Neutrophil (primary cell): ENCODE results near the gene B3GNT7.

Experiments used
- H3K27ac ChIP-seq: fragments of 200-600 bp; sonication (generic); 2 replicates; pipeline ENCODE4 v1.5.1; 2016; ENCODE audit warnings: mild to moderate bottlenecking, moderate library complexity
- H3K27me3 ChIP-seq: fragments of 200-600 bp; sonication (generic); 2 replicates; pipeline ENCODE4 v1.6.0; 2016; ENCODE audit warnings: mild to moderate bottlenecking
- H3K36me3 ChIP-seq: fragments of 200-600 bp; sonication (generic); 2 replicates; pipeline ENCODE4 v1.5.1; 2017
- H3K4me1 ChIP-seq, 2 experiments: fragments of 200-600 bp in 1 of 2; sonication (generic) in 1 of 2; 1 replicate in 1 of 2; 2 replicates in 1 of 2; pipeline versions ENCODE4 v1.5.1 to v1.6.1; 2013 to 2016; ENCODE audit warnings: low read depth in 1 of 2, low read length in 1 of 2, mild to moderate bottlenecking in 1 of 2, moderate library complexity in 1 of 2; ENCODE audit not compliant: control insufficient read depth in 1 of 2, insufficient read depth in 1 of 2
- H3K4me3 ChIP-seq, 2 experiments: fragments of 200-600 bp in 1 of 2; sonication (generic) in 1 of 2; 1 replicate in 1 of 2; 2 replicates in 1 of 2; pipeline ENCODE4 v1.5.1; 2013 to 2016; ENCODE audit warnings: low read depth in 1 of 2, low read length in 1 of 2, mild to moderate bottlenecking in 1 of 2, moderate library complexity in 1 of 2
- H3K9me3 ChIP-seq: fragments of 200-600 bp; sonication (generic); 2 replicates; pipeline ENCODE4 v1.5.1; 2016
- TF ChIP-seq, protein P1 (sequence below): fragments of 200-600 bp; sonication (generic); IDR thresholded peaks from 2 replicates; pipeline ENCODE4 v1.5.1; 2016; ENCODE audit warnings: antibody characterized with exemption

Gene B3GNT7

DNA sequence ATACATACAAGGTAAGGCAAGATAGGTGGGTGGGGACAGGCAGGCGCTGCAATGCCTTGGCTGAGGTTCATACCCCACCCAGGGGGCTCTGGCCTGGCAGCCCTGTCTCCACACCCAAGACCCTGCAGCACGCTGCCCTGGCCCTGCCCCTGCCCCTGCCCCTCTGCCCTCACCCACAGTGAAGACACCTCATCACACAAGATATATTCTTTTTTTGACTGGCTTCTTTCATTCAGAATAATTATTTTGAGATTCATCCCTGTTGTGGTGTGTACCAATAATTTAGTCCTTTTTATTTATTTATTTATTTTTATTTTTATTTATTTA lies 11.4 kb upstream of the B3GNT7 start:
- no peak overlapping the region for H3K27ac ChIP-seq
- no peaks in the 10 kb centered on the region for H3K27me3 ChIP-seq
- peaks cover 9 to 11% of the 10 kb centered on the region in 2 experiments for H3K4me1 ChIP-seq
- H3K4me3 ChIP-seq = no peak overlapping the region
- no peaks in the 10 kb centered on the region for H3K9me3 ChIP-seq
- TF ChIP-seq, protein P1, sequence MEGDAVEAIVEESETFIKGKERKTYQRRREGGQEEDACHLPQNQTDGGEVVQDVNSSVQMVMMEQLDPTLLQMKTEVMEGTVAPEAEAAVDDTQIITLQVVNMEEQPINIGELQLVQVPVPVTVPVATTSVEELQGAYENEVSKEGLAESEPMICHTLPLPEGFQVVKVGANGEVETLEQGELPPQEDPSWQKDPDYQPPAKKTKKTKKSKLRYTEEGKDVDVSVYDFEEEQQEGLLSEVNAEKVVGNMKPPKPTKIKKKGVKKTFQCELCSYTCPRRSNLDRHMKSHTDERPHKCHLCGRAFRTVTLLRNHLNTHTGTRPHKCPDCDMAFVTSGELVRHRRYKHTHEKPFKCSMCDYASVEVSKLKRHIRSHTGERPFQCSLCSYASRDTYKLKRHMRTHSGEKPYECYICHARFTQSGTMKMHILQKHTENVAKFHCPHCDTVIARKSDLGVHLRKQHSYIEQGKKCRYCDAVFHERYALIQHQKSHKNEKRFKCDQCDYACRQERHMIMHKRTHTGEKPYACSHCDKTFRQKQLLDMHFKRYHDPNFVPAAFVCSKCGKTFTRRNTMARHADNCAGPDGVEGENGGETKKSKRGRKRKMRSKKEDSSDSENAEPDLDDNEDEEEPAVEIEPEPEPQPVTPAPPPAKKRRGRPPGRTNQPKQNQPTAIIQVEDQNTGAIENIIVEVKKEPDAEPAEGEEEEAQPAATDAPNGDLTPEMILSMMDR = no peak
- no peaks in the 10 kb centered on the region for H3K36me3 ChIP-seq

DNA sequence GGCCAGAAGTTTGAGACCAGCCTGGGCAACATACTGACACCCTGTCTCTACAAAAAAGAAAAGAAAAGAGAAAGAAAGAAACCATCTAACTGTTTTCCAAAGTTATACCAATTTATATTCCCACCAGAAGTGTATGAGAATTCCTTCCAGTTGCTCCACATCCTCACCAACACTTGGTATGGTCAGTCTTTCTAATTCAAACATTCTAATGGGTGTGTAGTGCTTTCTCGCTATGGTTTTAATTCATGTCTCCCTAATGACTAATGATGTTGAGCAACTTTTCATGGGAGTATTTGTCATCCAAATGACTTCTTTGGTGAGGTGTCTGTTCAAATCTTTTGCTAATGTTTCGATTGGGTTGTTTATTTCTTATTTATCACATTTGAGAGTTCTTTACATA lies 10.5 kb upstream of the B3GNT7 start:
- peaks cover 12 to 19% of the 10 kb centered on the region in 2 experiments for H3K4me1 ChIP-seq
- TF ChIP-seq, protein P1 = no peak
- no peaks in the 10 kb centered on the region for H3K36me3 ChIP-seq
- H3K27ac ChIP-seq = no peak overlapping the region
- no peaks in the 10 kb centered on the region for H3K27me3 ChIP-seq
- no peaks in the 10 kb centered on the region for H3K9me3 ChIP-seq
- no peak overlapping the region for H3K4me3 ChIP-seq

DNA sequence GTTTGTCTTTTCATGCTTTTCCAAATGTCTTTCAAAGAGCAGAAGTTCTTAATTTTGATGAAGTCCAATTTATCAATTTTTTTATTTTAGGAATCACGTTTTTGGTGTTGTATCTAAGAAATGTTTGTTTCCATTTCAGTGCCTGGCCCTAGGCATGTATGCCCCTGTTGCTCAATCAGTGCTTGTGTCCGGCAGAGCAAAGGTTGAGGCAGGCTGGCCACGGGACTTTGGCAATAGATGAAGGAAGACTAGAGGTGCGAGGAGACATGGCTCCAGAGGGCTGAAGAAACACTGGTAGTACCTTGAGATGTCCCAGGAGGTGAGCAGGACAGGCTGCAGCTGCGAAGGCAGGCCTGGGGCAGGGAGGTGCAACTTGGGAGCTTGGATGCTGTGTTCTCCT lies 10.1 kb upstream of the B3GNT7 start:
- Histone ChIP-seq H3K4me1 (peaks cover 16 to 23% of the 10 kb centered on the region in 2 experiments), H3K9me3 (no peaks in the 10 kb centered on the region), H3K36me3 (no peaks in the 10 kb centered on the region), H3K27me3 (no peaks in the 10 kb centered on the region), H3K4me3 (no peak overlapping the region), H3K27ac (no peak overlapping the region)
- TF ChIP-seq, protein P1 = no peak

DNA sequence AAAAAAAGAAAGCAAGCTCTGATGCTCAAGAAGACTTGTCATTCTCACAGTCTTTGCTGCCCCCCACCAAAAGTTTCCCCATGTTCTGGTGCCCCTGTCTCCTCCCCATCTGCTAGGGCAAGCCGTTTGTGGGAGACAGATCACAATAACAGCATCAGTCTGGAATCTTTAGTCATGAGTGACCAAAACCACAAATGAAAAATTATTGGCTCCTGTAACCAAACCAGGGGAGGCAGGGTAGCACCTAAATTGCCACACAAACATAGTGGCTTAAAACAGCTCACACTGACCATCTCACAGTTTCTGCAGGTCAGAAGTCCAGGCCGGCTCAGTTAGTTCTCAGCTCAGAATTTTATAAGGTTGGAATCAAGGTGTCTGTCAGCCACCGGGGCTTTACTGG lies 9.1 kb upstream of the B3GNT7 start:
- Histone ChIP-seq H3K36me3 (no peaks in the 10 kb centered on the region), H3K27ac (no peak overlapping the region), H3K4me3 (no peak overlapping the region), H3K4me1 (peaks cover 23 to 32% of the 10 kb centered on the region in 2 experiments), H3K9me3 (no peaks in the 10 kb centered on the region), H3K27me3 (no peaks in the 10 kb centered on the region)
- TF ChIP-seq, protein P1 = no peak

DNA sequence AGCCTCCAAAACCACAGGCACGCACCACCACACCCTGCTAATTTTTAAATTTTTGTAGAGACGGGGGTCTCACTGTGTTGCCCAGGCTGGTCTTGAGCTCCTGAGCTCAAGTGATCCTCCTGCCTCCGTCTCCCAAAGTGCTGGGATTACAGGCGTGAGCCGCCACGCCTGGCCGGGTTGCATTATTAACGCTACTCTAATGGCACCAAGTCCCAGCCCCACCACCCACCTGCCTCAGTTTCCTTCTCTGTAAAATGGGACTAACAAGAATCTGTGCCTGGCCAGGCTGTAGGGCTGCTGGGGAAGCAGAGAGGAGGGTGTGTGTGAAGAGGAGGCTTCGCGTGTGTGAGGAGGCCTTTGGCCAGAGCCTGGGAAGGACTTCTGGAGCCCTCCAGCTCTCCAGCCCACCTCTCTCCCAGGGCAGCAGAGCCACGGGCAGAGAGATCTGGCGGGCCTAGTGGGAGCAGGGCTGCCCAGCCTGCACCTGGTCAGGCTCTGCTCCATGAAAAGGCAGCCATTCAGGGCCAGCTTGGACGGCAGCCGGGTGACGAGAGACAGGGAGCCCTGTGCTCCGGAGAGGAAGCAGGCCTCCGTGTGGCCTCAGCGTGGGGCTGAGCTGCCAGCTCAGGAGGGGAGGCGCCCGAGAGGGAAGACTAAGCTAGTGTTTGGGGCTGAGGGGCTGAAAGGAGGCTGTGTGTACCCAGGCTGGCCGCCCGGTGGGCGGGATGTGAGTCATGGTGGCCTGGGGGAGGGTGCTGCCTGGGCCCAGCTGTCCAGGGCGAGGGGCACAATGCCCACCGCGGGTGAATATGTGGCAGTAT lies 7.4 kb upstream of the B3GNT7 start:
- no peak overlapping the region for H3K27ac ChIP-seq
- no peaks in the 10 kb centered on the region for H3K27me3 ChIP-seq
- H3K36me3 ChIP-seq = no peaks in the 10 kb centered on the region
- no peak overlapping the region for H3K4me3 ChIP-seq
- peaks cover 28 to 43% of the 10 kb centered on the region in 2 experiments for H3K4me1 ChIP-seq
- H3K9me3 ChIP-seq = no peaks in the 10 kb centered on the region
- TF ChIP-seq, protein P1 = no peak
